Endothelial cell of umbilical vein (primary cell): Measurements from ENCODE around the gene KPRP. TPM values are rescaled to one million over a fixed set of nuclear protein-coding genes. Genes with fewer than 3 reads are reported as not detected.

Experiments
- BruUV-seq: library from RNA; stranded (reverse); fragments of 400-500 nt; replicated peaks from 2 replicates; lab custom pipeline; 2021; lab: Mats Ljungman, UMichigan
- CTCF ChIA-PET: fragments of 300-600, 350-600 bp; sonication (Branson Sonifier 250); formaldehyde crosslinking; loops from one replicate; lab custom pipeline; 2021; ENCODE audit warnings: antibody characterized with exemption, inconsistent platforms; lab: Charles Lee
- POLR2A ChIA-PET: fragments of 300-600, 350-600 bp; sonication (Branson Sonifier 250); formaldehyde crosslinking; loops from one replicate; lab custom pipeline; 2021; ENCODE audit warnings: antibody characterized with exemption, inconsistent platforms; lab: Charles Lee
- DNase-seq: peaks from one replicate; pipeline ENCODE4 v3.0.0-alpha.2; 2011; ENCODE audit warnings: low read depth, low spot score
- FAIRE-seq: peaks from 2 replicates; lab custom pipeline; 2011; peaks lifted over from hg19 to GRCh38; lab: Jason Lieb, UNC
- H2AFZ ChIP-seq: 2 replicates; pipeline ENCODE4 v1.6.0; 2012; ENCODE audit warnings: low read depth, low read length, control low read depth, inconsistent platforms
- H3K27ac ChIP-seq: 2 replicates; pipeline ENCODE4 v1.5.1; 2011; ENCODE audit warnings: low read depth, mild to moderate bottlenecking, control low read depth, low read length, moderate library complexity; ENCODE audit not compliant: insufficient read depth
- H3K27me3 ChIP-seq, 2 experiments: 2 replicates each; pipeline versions ENCODE4 v1.6.0 to v1.6.1; 2011; ENCODE audit warnings: low read length in 2 of 2, mixed read lengths in 1 of 2; ENCODE audit not compliant: control insufficient read depth in 2 of 2, insufficient read depth in 2 of 2
- H3K36me3 ChIP-seq, 2 experiments: 2 replicates in 1 of 2; 3 replicates in 1 of 2; pipeline ENCODE4 v1.5.1; 2011; ENCODE audit warnings: low read length in 2 of 2, mild to moderate bottlenecking in 1 of 2, moderate library complexity in 1 of 2; ENCODE audit not compliant: control insufficient read depth in 2 of 2, insufficient read depth in 2 of 2; ENCODE audit errors: extremely low read depth in 1 of 2
- H3K4me1 ChIP-seq: 3 replicates; pipeline ENCODE4 v1.5.1; 2011; ENCODE audit warnings: mild to moderate bottlenecking, low read length; ENCODE audit not compliant: control insufficient read depth, insufficient read depth; ENCODE audit errors: extremely low read depth
- H3K4me2 ChIP-seq: 2 replicates; pipeline ENCODE4 v1.6.1; 2011; ENCODE audit warnings: low read length, control low read depth, mixed read lengths; ENCODE audit not compliant: insufficient read depth
- H3K4me3 ChIP-seq, 3 experiments: fragments of 200-600 bp in 1 of 3; sonication (generic), shearing (Covaris generic) in 1 of 3; replicated peaks in 1 of 3; 2 replicates each; pipeline ENCODE4 v1.5.1; 2011 to 2016; ENCODE audit warnings: control low read depth in 3 of 3, low read length in 3 of 3, mild to moderate bottlenecking in 2 of 3, inconsistent platforms in 1 of 3, low read depth in 1 of 3, moderate library complexity in 1 of 3; ENCODE audit not compliant: insufficient read depth in 1 of 3
- H3K79me2 ChIP-seq: 2 replicates; pipeline ENCODE4 v1.6.0; 2012; ENCODE audit warnings: low read length, inconsistent platforms; ENCODE audit not compliant: control insufficient read depth, insufficient read depth
- H3K9ac ChIP-seq: replicated peaks from 2 replicates; pipeline ENCODE3; 2011; ENCODE audit warnings: low read length, control low read depth; ENCODE audit not compliant: insufficient read depth; ENCODE audit errors: extremely low read depth
- H3K9me1 ChIP-seq: replicated peaks from 3 replicates; pipeline ENCODE4 v1.6.0; 2011; ENCODE audit warnings: mild to moderate bottlenecking, low read length; ENCODE audit not compliant: control insufficient read depth, insufficient read depth; ENCODE audit errors: extremely low read depth
- H3K9me3 ChIP-seq: replicated peaks from 2 replicates; pipeline ENCODE4 v1.5.1; 2012; ENCODE audit warnings: low read length, inconsistent platforms; ENCODE audit not compliant: control insufficient read depth, insufficient read depth
- H4K20me1 ChIP-seq: replicated peaks from 2 replicates; pipeline ENCODE3; 2011; ENCODE audit warnings: mild to moderate bottlenecking, low read length; ENCODE audit not compliant: control insufficient read depth, insufficient read depth; ENCODE audit errors: extremely low read depth
- EZH2 ChIP-seq: IDR thresholded peaks from 2 replicates; pipeline ENCODE4 v1.6.1; 2012; ENCODE audit warnings: borderline replicate concordance, low read depth, mild to moderate bottlenecking, moderate library complexity, low read length, inconsistent platforms; ENCODE audit not compliant: severe bottlenecking
- FOS ChIP-seq: IDR thresholded peaks from 2 replicates; pipeline ENCODE4 v1.6.1; 2011; ENCODE audit warnings: mild to moderate bottlenecking, low read length, moderate library complexity, borderline replicate concordance; ENCODE audit not compliant: insufficient read depth
- GATA2 ChIP-seq: IDR thresholded peaks from 2 replicates; pipeline ENCODE4 v1.7.0; 2011; ENCODE audit warnings: low read depth, mild to moderate bottlenecking, moderate library complexity, mixed read lengths, low read length; ENCODE audit not compliant: insufficient read length, insufficient read depth
- JUN ChIP-seq: IDR thresholded peaks from 2 replicates; pipeline ENCODE4 v1.6.1; 2011; ENCODE audit warnings: borderline replicate concordance, low read depth; ENCODE audit not compliant: insufficient read length, insufficient read depth
- MAX ChIP-seq: IDR thresholded peaks from 2 replicates; pipeline ENCODE4 v1.6.1; 2011; ENCODE audit not compliant: insufficient read depth, insufficient read length
- MYC ChIP-seq: IDR thresholded peaks from one replicate; pipeline ENCODE4 v1.6.1; 2011; ENCODE audit warnings: mild to moderate bottlenecking, low read depth, low read length
- POLR2A ChIP-seq: IDR thresholded peaks from 2 replicates; pipeline ENCODE4 v1.6.1; 2012; ENCODE audit warnings: low read depth, mild to moderate bottlenecking, control low read depth, low read length
- POLR2AphosphoS5 ChIP-seq: IDR thresholded peaks from 2 replicates; pipeline ENCODE4 v1.6.1; 2012; ENCODE audit warnings: low read depth, mild to moderate bottlenecking, control low read depth, low read length, moderate library complexity; ENCODE audit not compliant: insufficient read depth
- dilution Hi-C: fragments of 300-500 bp; cut with MboI; formaldehyde crosslinking; loops from one replicate; pipeline ENCODE4 v1.15.0; 2019; ENCODE audit warnings: low sequenced_read_pairs; ENCODE audit not compliant: extremely low pct_ligation_motif_present
- intact Hi-C: fragments of 100-400 bp; cut with micrococcal nuclease; formaldehyde crosslinking; loops from one replicate; pipeline ENCODE4 v1.10.0; 2022
- polyA plus RNA-seq, 4 experiments: library from polyadenylated mRNA; depleted of rRNA in 3 of 4; stranded (reverse) in 3 of 4; unstranded in 1 of 4; fragments of >200 nt; gene quantifications; 2 replicates each; pipeline versions ENCODE4 v1.2.1 to v1.2.3, GENCODE V29; 2011 to 2012; ENCODE audit warnings: missing spikeins in 1 of 4
- total RNA-seq: library from RNA; stranded (reverse); gene quantifications from 2 replicates; pipeline ENCODE4 v1.2.3, GENCODE V29; 2021
- TF ChIP-seq, protein P1 (sequence below), 2 donors: IDR thresholded peaks; 1 replicate in 1 of 2; 2 replicates in 1 of 2; pipeline ENCODE4 v1.5.1; 2011; ENCODE audit warnings: low read length in 2 of 2, mild to moderate bottlenecking in 2 of 2, moderate library complexity in 2 of 2, control low read depth in 1 of 2, inconsistent platforms in 1 of 2, low read depth in 1 of 2; ENCODE audit not compliant: insufficient read depth in 1 of 2; ENCODE audit errors: extremely low read depth in 1 of 2

The KPRP gene
- total and polyA plus RNA-seq, 2 donors (not counting 3 experiments of a cell fraction or from before 2014, with no cell fraction given), result not detected

DNA sequence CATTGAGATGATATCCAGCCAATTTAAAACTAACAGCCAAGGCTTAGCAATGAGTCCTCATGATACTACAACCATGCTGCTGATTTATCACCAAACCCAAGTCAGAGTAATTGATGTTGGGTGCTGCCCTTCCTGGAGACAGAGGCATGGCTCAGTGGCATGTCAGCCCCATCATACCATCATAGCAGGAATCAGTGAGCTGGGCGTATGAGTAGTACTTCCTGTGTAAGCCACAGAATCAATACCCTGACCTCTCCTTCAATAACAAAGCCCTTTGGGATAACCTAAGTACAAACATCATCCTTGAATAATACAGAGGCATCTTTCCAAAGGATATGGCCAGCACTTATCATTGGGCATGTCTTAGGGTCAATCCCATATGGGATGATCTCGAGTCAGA lies 25.3 kb downstream of the KPRP start:
- no TSS peak for BruUV-seq
- Histone ChIP-seq H3K79me2 (no peaks in the 10 kb centered on the region), H3K36me3 (no peaks in the 10 kb centered on the region), H3K4me3 (no peak overlapping the region), H3K4me1 (no peaks in the 10 kb centered on the region), H3K9ac (no peak overlapping the region), H3K27me3 (no peaks in the 10 kb centered on the region), H4K20me1 (no peaks in the 10 kb centered on the region), H2AFZ (no peak overlapping the region), H3K9me3 (no peaks in the 10 kb centered on the region), H3K27ac (no peak overlapping the region), H3K9me1 (no peaks in the 10 kb centered on the region), H3K4me2 (no peak overlapping the region)
- TF ChIP-seq FOS, result peak; percentile 5
- TF ChIP-seq POLR2AphosphoS5, result no peak
- ChIA-PET CTCF (no interaction called here), POLR2A (no interaction called here)
- FAIRE-seq (no peak), DNase-seq (no peak)
- dilution Hi-C loops (no loop called here), intact Hi-C loops (no loop called here)

DNA sequence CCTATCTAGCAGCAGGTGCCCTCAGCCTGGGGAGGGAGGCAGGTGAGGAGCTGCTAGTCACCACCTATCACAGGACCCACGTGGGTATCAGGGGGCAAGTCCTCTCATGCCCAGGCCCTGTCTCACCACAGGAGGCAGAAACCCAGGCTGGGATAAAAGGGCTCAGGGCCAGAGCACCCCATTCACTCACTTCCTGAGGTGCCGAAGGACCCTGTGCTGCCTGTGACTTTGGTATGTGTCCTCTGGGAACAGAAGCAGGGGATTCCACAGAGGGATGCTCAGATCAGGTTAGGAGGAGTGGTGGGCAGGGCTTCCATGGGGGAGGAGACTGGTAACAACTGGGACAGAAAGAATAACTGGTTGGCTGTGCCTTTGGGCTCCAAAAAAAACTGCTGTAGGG lies 28.3 kb downstream of the KPRP start, which contains the start of gene LCE1E:
TSS of gene LCE1E (plus strand) at position 181 of the 400 bp plus-strand sequence. CDS start 1,043 bp downstream, outside the sequence.
- H3K79me2 ChIP-seq, result no peaks in the 10 kb centered on the region
- no peak for FAIRE-seq

More for the DNA sequence above, 28.3 kb downstream of the KPRP start, which contains the start of gene LCE1E:
- Histone ChIP-seq H3K9me1 (no peaks in the 10 kb centered on the region), H3K27ac (no peak within 1 kb of the TSS), H3K36me3 (no peaks in the 10 kb centered on the region), H4K20me1 (no peaks in the 10 kb centered on the region), H3K27me3 (no peaks in the 10 kb centered on the region), H3K4me3 (no peak within 1 kb of the TSS), H3K4me1 (no peaks in the 10 kb centered on the region), H2AFZ (no peak within 1 kb of the TSS), H3K9me3 (no peaks in the 10 kb centered on the region), H3K4me2 (no peak within 1 kb of the TSS), H3K9ac (no peak within 1 kb of the TSS)
- intact Hi-C loops, result no loop called here
- ChIA-PET CTCF (no interaction called here), POLR2A (no interaction called here)
- no peak for DNase-seq
- dilution Hi-C loops, result no loop called here
- BruUV-seq, result no TSS peak
- no peak for TF ChIP-seq MAX
- TF ChIP-seq POLR2A, result no peak
- TF ChIP-seq FOS, result no peak
- TF ChIP-seq GATA2, result no peak
- no peak for TF ChIP-seq POLR2AphosphoS5
- TF ChIP-seq JUN, result no peak
- TF ChIP-seq, protein P1, sequence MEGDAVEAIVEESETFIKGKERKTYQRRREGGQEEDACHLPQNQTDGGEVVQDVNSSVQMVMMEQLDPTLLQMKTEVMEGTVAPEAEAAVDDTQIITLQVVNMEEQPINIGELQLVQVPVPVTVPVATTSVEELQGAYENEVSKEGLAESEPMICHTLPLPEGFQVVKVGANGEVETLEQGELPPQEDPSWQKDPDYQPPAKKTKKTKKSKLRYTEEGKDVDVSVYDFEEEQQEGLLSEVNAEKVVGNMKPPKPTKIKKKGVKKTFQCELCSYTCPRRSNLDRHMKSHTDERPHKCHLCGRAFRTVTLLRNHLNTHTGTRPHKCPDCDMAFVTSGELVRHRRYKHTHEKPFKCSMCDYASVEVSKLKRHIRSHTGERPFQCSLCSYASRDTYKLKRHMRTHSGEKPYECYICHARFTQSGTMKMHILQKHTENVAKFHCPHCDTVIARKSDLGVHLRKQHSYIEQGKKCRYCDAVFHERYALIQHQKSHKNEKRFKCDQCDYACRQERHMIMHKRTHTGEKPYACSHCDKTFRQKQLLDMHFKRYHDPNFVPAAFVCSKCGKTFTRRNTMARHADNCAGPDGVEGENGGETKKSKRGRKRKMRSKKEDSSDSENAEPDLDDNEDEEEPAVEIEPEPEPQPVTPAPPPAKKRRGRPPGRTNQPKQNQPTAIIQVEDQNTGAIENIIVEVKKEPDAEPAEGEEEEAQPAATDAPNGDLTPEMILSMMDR (IDR thresholded peaks at IDR 0.05; ENCODE audit: extremely low read depth in 1 of 2, insufficient read depth in 1 of 2, low read depth in 1 of 2, low read length in 2 of 2), result no peak
- TF ChIP-seq MYC, result no peak
- no peak for TF ChIP-seq EZH2
